Upper lobe of left lung (tissue), 6 donors: ENCODE data around the gene CLCN6. TPM values are rescaled to one million over a fixed set of nuclear protein-coding genes. Genes with fewer than 3 reads are reported as not detected.

ENCODE experiments used
- ATAC-seq, 2 donors: fragments of 200-7000 bp; cut with Tn5 transposase; one replicate each; pipeline ENCODE4 v1.9.1; 2022; ENCODE audit warnings: mild to moderate bottlenecking in 2 of 2, moderate library complexity in 2 of 2; ENCODE audit not compliant: low FRiP score in 2 of 2
- DNase-seq, 2 donors: peaks; one replicate each; pipeline ENCODE4 v3.0.0-alpha.2; 2019 to 2020
- H3K27ac ChIP-seq, 4 donors: fragments of 200-600 bp; sonication (generic); one replicate each; pipeline ENCODE4 v1.5.1; 2016 to 2019
- H3K27me3 ChIP-seq, 4 donors: fragments of 200-600 bp; sonication (generic); one replicate each; pipeline ENCODE4 v1.5.1; 2017 to 2019
- H3K36me3 ChIP-seq, 4 donors: fragments of 200-600 bp; sonication (generic); one replicate each; pipeline ENCODE4 v1.5.1; 2016 to 2019
- H3K4me1 ChIP-seq, 4 donors: fragments of 200-600 bp; sonication (generic); one replicate each; pipeline ENCODE4 v1.5.1; 2018 to 2019
- H3K4me3 ChIP-seq, 4 donors: fragments of 200-600 bp; sonication (generic); one replicate each; pipeline ENCODE4 v1.5.1; 2017 to 2019; ENCODE audit warnings: mild to moderate bottlenecking in 2 of 4, moderate library complexity in 1 of 4
- H3K9me3 ChIP-seq, 4 donors: fragments of 200-600 bp; sonication (generic); one replicate each; pipeline ENCODE4 v1.5.1; 2018 to 2019
- CTCF ChIP-seq, 6 experiments: fragments of 450-650 bp in 4 of 6; fragments of 200-600 bp in 2 of 6; sonication (generic) in 2 of 6; IDR thresholded peaks; one replicate each; pipeline ENCODE4 v1.5.1; 2016 to 2019; ENCODE audit warnings: antibody characterized with exemption in 6 of 6
- EP300 ChIP-seq, 4 donors: sonication (generic); formaldehyde crosslinking; IDR thresholded peaks; one replicate each; pipeline ENCODE4 v1.5.1; 2017; ENCODE audit warnings: antibody characterized with exemption in 4 of 4, control low read depth in 2 of 4
- POLR2A ChIP-seq, 4 donors: fragments of 450-650 bp; IDR thresholded peaks; one replicate each; pipeline ENCODE4 v1.5.1; 2016 to 2017; ENCODE audit warnings: antibody characterized with exemption in 4 of 4, mild to moderate bottlenecking in 2 of 4
- POLR2AphosphoS5 ChIP-seq, 2 donors: sonication (generic); formaldehyde crosslinking; IDR thresholded peaks; one replicate each; pipeline ENCODE4 v1.5.1; 2017; ENCODE audit warnings: antibody characterized with exemption in 2 of 2
- WGBS, 2 donors: methylation state at CpG; one replicate each; pipeline ENCODE4 v1.1.5; 2017 to 2018; 5-methylcytosine and 5-hydroxymethylcytosine counted together
- total RNA-seq, 6 donors: library from RNA; depleted of rRNA in 4 of 6; stranded (reverse); fragments of >200 nt in 4 of 6; gene quantifications; one replicate each; pipeline versions ENCODE4 v1.1.0 to v1.2.1, GENCODE V29; 2016 to 2021
- donor health status: DM: no; HTN: no; CAD: no; lungs with moderate emphysema.
- donor health status: DM: no; HTN: yes; CAD: no; lungs with severe emphysema.

CLCN6 gene
- total RNA-seq, 6 donors from 2014 or later: 21.6 to 96.4 (median 33.0) TPM

GRCh38 chr1:11807133-11807532 lies 1.1 kb downstream of the CLCN6 start:
- WGBS, 2 donors: 45 to 46% methylated on average over 2 of the region's 2 CpGs
- no peak for ATAC-seq
- H3K27ac ChIP-seq: peak overlapping the region; percentile 91 to 99 (median 97)
- peak in 1 of 2 donors; percentile 12 for TF ChIP-seq POLR2AphosphoS5 (IDR thresholded peaks at IDR 0.05)
- no peak for TF ChIP-seq EP300 (IDR thresholded peaks at IDR 0.05)
- TF ChIP-seq POLR2A (IDR thresholded peaks at IDR 0.05): no peak
- no peak for TF ChIP-seq CTCF (IDR thresholded peaks at IDR 0.05)
- H3K4me3 ChIP-seq: peak overlapping the region in 3 of 4 donors; percentile 69 to 86 (median 70)
- no peak for DNase-seq
- H3K9me3 ChIP-seq: no peaks in the 10 kb centered on the region
- peaks cover 0 to 46% (median 14%) of the 10 kb centered on the region in 4 donors for H3K36me3 ChIP-seq
- no peaks in the 10 kb centered on the region for H3K27me3 ChIP-seq
- peaks cover 55 to 68% (median 57%) of the 10 kb centered on the region in 4 donors for H3K4me1 ChIP-seq

GRCh38 chr1:11813021-11813420 lies 7.0 kb downstream of the CLCN6 start:
- H3K9me3 ChIP-seq: no peaks in the 10 kb centered on the region
- no peak overlapping the region for H3K4me3 ChIP-seq
- peaks cover 13 to 85% (median 42%) of the 10 kb centered on the region in 4 donors for H3K36me3 ChIP-seq
- H3K4me1 ChIP-seq: peaks cover 14 to 22% (median 18%) of the 10 kb centered on the region in 4 donors
- no peaks in the 10 kb centered on the region for H3K27me3 ChIP-seq
- DNase-seq (no peak), ATAC-seq (no peak)
- 76 to 84% methylated on average over 5 of the region's 5 CpGs for WGBS, 2 donors
- H3K27ac ChIP-seq: no peak overlapping the region
- no peak for TF ChIP-seq CTCF (IDR thresholded peaks at IDR 0.05)
- TF ChIP-seq POLR2AphosphoS5 (IDR thresholded peaks at IDR 0.05): no peak

- Histone ChIP-seq H3K36me3 (peaks cover 19 to 87% (median 56%) of the 10 kb centered on the region in 4 donors), H3K4me1 (peaks cover 0 to 8% (median 2%) of the 10 kb centered on the region in 4 donors), H3K27ac (no peak overlapping the region), H3K9me3 (no peaks in the 10 kb centered on the region), H3K27me3 (no peaks in the 10 kb centered on the region), H3K4me3 (no peak overlapping the region)
- ATAC-seq (no peak), DNase-seq (no peak)
- 94 to 96% methylated on average over 12 of the region's 12 CpGs for WGBS, 2 donors
- TF ChIP-seq EP300 (IDR thresholded peaks at IDR 0.05) (no peak), POLR2AphosphoS5 (IDR thresholded peaks at IDR 0.05) (no peak), CTCF (IDR thresholded peaks at IDR 0.05) (no peak), POLR2A (IDR thresholded peaks at IDR 0.05) (no peak)
Measured at GRCh38 chr1:11817192-11817591, 11.2 kb downstream of the CLCN6 start.

- Histone ChIP-seq H3K4me3 (no peak overlapping the region), H3K9me3 (no peaks in the 10 kb centered on the region), H3K36me3 (peaks cover 8 to 97% (median 83%) of the 10 kb centered on the region in 4 donors), H3K4me1 (no peaks in the 10 kb centered on the region), H3K27ac (no peak overlapping the region), H3K27me3 (no peaks in the 10 kb centered on the region)
- no peak for ATAC-seq
- no peak for DNase-seq
- TF ChIP-seq POLR2A (IDR thresholded peaks at IDR 0.05): no peak
- no peak for TF ChIP-seq POLR2AphosphoS5 (IDR thresholded peaks at IDR 0.05)
- no peak for TF ChIP-seq EP300 (IDR thresholded peaks at IDR 0.05)
- no peak for TF ChIP-seq CTCF (IDR thresholded peaks at IDR 0.05)
- WGBS, 2 donors: 91 to 93% methylated on average over 3 of the region's 3 CpGs
Measured at GRCh38 chr1:11822091-11822490, 16.1 kb downstream of the CLCN6 start.
